Neural cell (in vitro differentiated cells): ENCODE results near the gene IKZF1. TPM values are rescaled to one million over a fixed set of nuclear protein-coding genes. Genes with fewer than 3 reads are reported as not detected.

Experiments used
- H2AFZ ChIP-seq: fragments of 200-600, 300-800 bp; sonication (generic), shearing (Covaris generic); 2 replicates; pipeline ENCODE4 v1.6.0; 2014; ENCODE audit warnings: low read depth, mild to moderate bottlenecking, antibody characterized with exemption, low read length, moderate library complexity
- H3F3A ChIP-seq: fragments of 200-600 bp; shearing (Covaris generic); 2 replicates; pipeline ENCODE4 v1.6.1; 2016; ENCODE audit warnings: mild to moderate bottlenecking, moderate library complexity, mixed read lengths, antibody characterized with exemption, low read length; ENCODE audit not compliant: insufficient read depth, poor library complexity, severe bottlenecking
- H3K27ac ChIP-seq: fragments of 200-600, 300-800 bp; sonication (generic), shearing (Covaris generic); 2 replicates; pipeline ENCODE4 v1.5.1; 2014; ENCODE audit warnings: mild to moderate bottlenecking, low read length, moderate library complexity
- H3K27me3 ChIP-seq: fragments of 300-800, 200-600 bp; sonication (generic), shearing (Covaris generic); 2 replicates; pipeline ENCODE4 v1.6.0; 2014; ENCODE audit warnings: mild to moderate bottlenecking, low read depth, low read length, moderate library complexity; ENCODE audit not compliant: insufficient read depth
- H3K36me3 ChIP-seq: fragments of 300-800, 200-600 bp; sonication (generic), shearing (Covaris generic); 2 replicates; pipeline ENCODE4 v1.5.1; 2014; ENCODE audit warnings: mild to moderate bottlenecking, antibody characterized with exemption, low read length, moderate library complexity; ENCODE audit not compliant: insufficient read depth
- H3K4me2 ChIP-seq: fragments of 300-800, 200-600 bp; sonication (generic), shearing (Covaris generic); 2 replicates; pipeline ENCODE4 v1.6.0; 2014; ENCODE audit warnings: mild to moderate bottlenecking, low read length
- H3K4me3 ChIP-seq: fragments of 300-800, 200-600 bp; sonication (generic), shearing (Covaris generic); 2 replicates; pipeline ENCODE4 v1.5.1; 2014; ENCODE audit warnings: mild to moderate bottlenecking, low read length, moderate library complexity
- H3K79me2 ChIP-seq: fragments of 200-600 bp; shearing (Covaris generic); replicated peaks from 2 replicates; pipeline ENCODE4 v1.6.0; 2014; ENCODE audit warnings: mild to moderate bottlenecking, low read length, moderate library complexity; ENCODE audit not compliant: insufficient read depth
- H3K9ac ChIP-seq: fragments of 300-800, 200-600 bp; sonication (generic), shearing (Covaris generic); 2 replicates; pipeline ENCODE4 v1.6.1; 2016; ENCODE audit warnings: mild to moderate bottlenecking, low read length, mixed read lengths
- H3K9me2 ChIP-seq: fragments of 200-600 bp; shearing (Covaris generic); 2 replicates; pipeline ENCODE4 v1.6.1; 2016; ENCODE audit warnings: mild to moderate bottlenecking, low read length, mixed read lengths; ENCODE audit not compliant: insufficient read depth
- H3K9me3 ChIP-seq: fragments of 200-600, 300-800 bp; sonication (generic), shearing (Covaris generic); 2 replicates; pipeline ENCODE4 v1.6.1; 2016; ENCODE audit warnings: mild to moderate bottlenecking, mixed run types, low read length, moderate library complexity, mixed read lengths
- H4K20me1 ChIP-seq: fragments of 200-600 bp; shearing (Covaris generic); 2 replicates; pipeline ENCODE4 v1.6.1; 2016; ENCODE audit warnings: mild to moderate bottlenecking, mixed run types; ENCODE audit not compliant: insufficient read depth
- EP300 ChIP-seq: fragments of 450-650 bp; conservative IDR thresholded peaks from 2 replicates; pipeline ENCODE4 v1.6.1; 2014; ENCODE audit warnings: antibody characterized with exemption, mild to moderate bottlenecking, moderate library complexity; ENCODE audit not compliant: poor library complexity, severe bottlenecking
- EZH2 ChIP-seq: fragments of 200-600, 300-800 bp; shearing (Covaris generic), sonication (generic); IDR thresholded peaks from 2 replicates; pipeline ENCODE4 v1.6.1; 2014; ENCODE audit warnings: antibody characterized with exemption, low read length, borderline replicate concordance, mild to moderate bottlenecking; ENCODE audit not compliant: insufficient read depth, poor library complexity, severe bottlenecking
- MXI1 ChIP-seq: fragments of 450-650 bp; conservative IDR thresholded peaks from 2 replicates; pipeline ENCODE4 v1.6.1; 2014; ENCODE audit warnings: antibody characterized with exemption, mild to moderate bottlenecking; ENCODE audit not compliant: poor library complexity, severe bottlenecking
- POLR2AphosphoS5 ChIP-seq: IDR thresholded peaks from 2 replicates; pipeline ENCODE4 v1.6.1; 2012
- RAD21 ChIP-seq: fragments of 450-650 bp; conservative IDR thresholded peaks from 2 replicates; pipeline ENCODE4 v1.6.1; 2014; ENCODE audit warnings: antibody characterized with exemption, mild to moderate bottlenecking, moderate library complexity
- SMC3 ChIP-seq: fragments of 450-650 bp; conservative IDR thresholded peaks from 2 replicates; pipeline ENCODE4 v1.6.1; 2014; ENCODE audit warnings: antibody characterized with exemption, mild to moderate bottlenecking, moderate library complexity; ENCODE audit not compliant: poor library complexity
- TAF1 ChIP-seq: IDR thresholded peaks from 2 replicates; pipeline ENCODE4 v1.6.1; 2012; ENCODE audit warnings: low read depth
- polyA plus RNA-seq: library from polyadenylated mRNA; depleted of rRNA; stranded (reverse); fragments of >200 nt; gene quantifications from 2 replicates; pipeline ENCODE4 v1.2.3, GENCODE V29; 2014
- TF ChIP-seq, protein P1 (sequence below): IDR thresholded peaks from 2 replicates; pipeline ENCODE4 v1.6.1; 2012; ENCODE audit warnings: borderline replicate concordance
- TF ChIP-seq, protein P2 (sequence below): fragments of 450-650 bp; IDR thresholded peaks from 2 replicates; pipeline ENCODE4 v1.5.1; 2014; ENCODE audit warnings: antibody characterized with exemption, mild to moderate bottlenecking, moderate library complexity; ENCODE audit not compliant: poor library complexity, severe bottlenecking

IKZF1 gene
- polyA plus RNA-seq, 1 donor from 2014 or later: 0.24 TPM

DNA sequence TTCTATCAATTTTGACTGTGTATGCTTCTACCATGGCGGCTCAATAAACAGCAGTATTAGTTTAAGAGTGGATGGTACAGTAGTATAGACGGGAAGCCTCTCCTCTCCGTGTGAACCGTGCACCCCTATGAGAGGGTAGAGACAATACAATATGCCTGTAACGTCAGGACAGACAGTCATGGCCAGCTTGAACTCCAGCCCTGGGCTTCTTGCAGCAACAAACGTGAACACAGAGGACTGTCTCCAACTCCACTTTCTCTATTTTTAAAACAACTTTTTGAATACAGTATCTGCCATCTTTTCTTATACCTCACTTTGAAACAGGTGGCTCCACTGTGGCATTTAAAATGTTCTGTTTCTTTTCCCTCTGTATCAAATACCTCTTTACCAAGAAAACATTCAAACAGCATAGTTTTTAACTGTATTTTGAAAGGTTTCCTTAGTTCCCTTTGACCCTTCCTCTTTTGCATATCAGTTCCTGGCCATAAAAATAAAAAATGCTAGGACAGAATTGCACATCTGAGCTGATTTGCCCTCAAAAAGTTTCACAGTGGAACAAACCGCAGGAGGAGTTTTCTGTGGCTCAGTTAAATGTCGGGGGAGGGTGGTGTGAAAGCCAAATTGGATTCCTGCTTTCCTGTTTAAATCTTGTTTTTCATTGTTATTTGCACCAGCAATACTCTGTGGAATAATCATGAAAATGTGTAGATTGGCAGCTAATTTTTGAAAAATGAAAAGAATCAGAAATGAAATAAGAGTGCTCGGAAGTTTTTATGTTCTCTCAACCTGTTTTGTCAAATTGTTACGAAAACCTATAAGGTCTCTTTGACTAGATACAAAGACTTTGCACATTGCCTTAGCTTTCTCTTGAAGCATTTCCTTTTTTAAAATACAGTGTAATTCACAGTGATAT is 8.0 kb downstream of the IKZF1 start:
- H3K27me3 ChIP-seq: peaks cover 3% of the 10 kb centered on the region
- TF ChIP-seq TAF1: no peak
- TF ChIP-seq, protein P1, sequence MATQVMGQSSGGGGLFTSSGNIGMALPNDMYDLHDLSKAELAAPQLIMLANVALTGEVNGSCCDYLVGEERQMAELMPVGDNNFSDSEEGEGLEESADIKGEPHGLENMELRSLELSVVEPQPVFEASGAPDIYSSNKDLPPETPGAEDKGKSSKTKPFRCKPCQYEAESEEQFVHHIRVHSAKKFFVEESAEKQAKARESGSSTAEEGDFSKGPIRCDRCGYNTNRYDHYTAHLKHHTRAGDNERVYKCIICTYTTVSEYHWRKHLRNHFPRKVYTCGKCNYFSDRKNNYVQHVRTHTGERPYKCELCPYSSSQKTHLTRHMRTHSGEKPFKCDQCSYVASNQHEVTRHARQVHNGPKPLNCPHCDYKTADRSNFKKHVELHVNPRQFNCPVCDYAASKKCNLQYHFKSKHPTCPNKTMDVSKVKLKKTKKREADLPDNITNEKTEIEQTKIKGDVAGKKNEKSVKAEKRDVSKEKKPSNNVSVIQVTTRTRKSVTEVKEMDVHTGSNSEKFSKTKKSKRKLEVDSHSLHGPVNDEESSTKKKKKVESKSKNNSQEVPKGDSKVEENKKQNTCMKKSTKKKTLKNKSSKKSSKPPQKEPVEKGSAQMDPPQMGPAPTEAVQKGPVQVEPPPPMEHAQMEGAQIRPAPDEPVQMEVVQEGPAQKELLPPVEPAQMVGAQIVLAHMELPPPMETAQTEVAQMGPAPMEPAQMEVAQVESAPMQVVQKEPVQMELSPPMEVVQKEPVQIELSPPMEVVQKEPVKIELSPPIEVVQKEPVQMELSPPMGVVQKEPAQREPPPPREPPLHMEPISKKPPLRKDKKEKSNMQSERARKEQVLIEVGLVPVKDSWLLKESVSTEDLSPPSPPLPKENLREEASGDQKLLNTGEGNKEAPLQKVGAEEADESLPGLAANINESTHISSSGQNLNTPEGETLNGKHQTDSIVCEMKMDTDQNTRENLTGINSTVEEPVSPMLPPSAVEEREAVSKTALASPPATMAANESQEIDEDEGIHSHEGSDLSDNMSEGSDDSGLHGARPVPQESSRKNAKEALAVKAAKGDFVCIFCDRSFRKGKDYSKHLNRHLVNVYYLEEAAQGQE: no peak
- no peak for TF ChIP-seq MXI1
- no peak for TF ChIP-seq SMC3
- TF ChIP-seq POLR2AphosphoS5: no peak
- TF ChIP-seq, protein P2, sequence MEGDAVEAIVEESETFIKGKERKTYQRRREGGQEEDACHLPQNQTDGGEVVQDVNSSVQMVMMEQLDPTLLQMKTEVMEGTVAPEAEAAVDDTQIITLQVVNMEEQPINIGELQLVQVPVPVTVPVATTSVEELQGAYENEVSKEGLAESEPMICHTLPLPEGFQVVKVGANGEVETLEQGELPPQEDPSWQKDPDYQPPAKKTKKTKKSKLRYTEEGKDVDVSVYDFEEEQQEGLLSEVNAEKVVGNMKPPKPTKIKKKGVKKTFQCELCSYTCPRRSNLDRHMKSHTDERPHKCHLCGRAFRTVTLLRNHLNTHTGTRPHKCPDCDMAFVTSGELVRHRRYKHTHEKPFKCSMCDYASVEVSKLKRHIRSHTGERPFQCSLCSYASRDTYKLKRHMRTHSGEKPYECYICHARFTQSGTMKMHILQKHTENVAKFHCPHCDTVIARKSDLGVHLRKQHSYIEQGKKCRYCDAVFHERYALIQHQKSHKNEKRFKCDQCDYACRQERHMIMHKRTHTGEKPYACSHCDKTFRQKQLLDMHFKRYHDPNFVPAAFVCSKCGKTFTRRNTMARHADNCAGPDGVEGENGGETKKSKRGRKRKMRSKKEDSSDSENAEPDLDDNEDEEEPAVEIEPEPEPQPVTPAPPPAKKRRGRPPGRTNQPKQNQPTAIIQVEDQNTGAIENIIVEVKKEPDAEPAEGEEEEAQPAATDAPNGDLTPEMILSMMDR: no peak
- no peak for TF ChIP-seq RAD21
- TF ChIP-seq EP300: no peak
- no peak for TF ChIP-seq EZH2
- no peaks in the 10 kb centered on the region for H3K9me3 ChIP-seq
- no peaks in the 10 kb centered on the region for H4K20me1 ChIP-seq
- H3K27ac ChIP-seq: no peak overlapping the region
- no peaks in the 10 kb centered on the region for H3K79me2 ChIP-seq
- H3K4me3 ChIP-seq: no peak overlapping the region
- H3K9me2 ChIP-seq: no peaks in the 10 kb centered on the region
- H3K36me3 ChIP-seq: no peaks in the 10 kb centered on the region
- no peak overlapping the region for H3K4me2 ChIP-seq
- no peaks in the 10 kb centered on the region for H3F3A ChIP-seq
- H3K9ac ChIP-seq: no peak overlapping the region
- H2AFZ ChIP-seq: no peak overlapping the region

DNA sequence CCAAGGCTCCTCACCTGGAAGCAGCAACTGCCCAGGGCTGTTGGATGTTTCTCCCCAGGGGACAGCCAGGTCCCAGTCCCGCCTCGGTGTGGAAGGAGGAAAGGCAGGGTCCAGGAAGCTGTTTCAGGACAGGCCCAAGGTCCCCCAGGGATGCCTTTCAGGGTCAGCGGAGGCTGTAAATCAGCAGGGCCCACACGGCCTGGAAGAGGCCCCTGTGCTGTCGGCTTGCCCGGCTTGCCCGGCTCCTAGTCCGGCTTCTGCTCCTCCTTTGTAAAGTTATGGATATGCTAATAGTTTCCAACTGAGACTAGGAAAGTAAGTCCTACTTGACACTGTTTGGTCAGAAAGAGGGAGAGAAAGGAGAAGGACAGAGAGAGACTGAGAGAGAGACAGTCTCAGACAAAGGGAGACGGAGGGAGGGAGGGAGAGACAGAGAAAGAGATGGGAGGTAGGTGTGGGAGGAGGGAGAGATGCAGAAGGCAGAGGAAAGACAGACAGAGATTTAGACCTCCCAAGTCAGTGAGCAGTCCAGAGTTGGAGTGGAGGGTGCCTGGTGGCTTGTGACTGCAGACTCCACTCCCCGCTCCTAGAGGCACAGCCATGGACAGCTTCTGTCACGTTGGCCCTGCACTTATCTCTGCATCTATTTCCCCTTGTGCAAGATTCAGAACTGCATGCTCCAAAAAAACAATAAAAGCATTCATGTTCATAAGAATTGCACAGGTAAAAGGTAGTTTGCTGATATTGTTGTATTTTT is 10.5 kb downstream of the IKZF1 start:
- no peak overlapping the region for H3K4me3 ChIP-seq
- H3F3A ChIP-seq: no peaks in the 10 kb centered on the region
- H3K79me2 ChIP-seq: no peaks in the 10 kb centered on the region
- H3K27ac ChIP-seq: no peak overlapping the region
- H3K9ac ChIP-seq: no peak overlapping the region
- no peaks in the 10 kb centered on the region for H3K9me2 ChIP-seq
- no peak overlapping the region for H3K4me2 ChIP-seq
- H3K9me3 ChIP-seq: no peaks in the 10 kb centered on the region
- H3K36me3 ChIP-seq: no peaks in the 10 kb centered on the region
- H4K20me1 ChIP-seq: no peaks in the 10 kb centered on the region
- no peak overlapping the region for H2AFZ ChIP-seq
- H3K27me3 ChIP-seq: no peaks in the 10 kb centered on the region
- no peak for TF ChIP-seq EP300
- TF ChIP-seq, protein P2: no peak
- no peak for TF ChIP-seq RAD21
- TF ChIP-seq, protein P1: no peak
- TF ChIP-seq SMC3: no peak
- no peak for TF ChIP-seq MXI1
- no peak for TF ChIP-seq POLR2AphosphoS5
- TF ChIP-seq TAF1: no peak
- TF ChIP-seq EZH2: no peak
